ENCODE data around the gene PTPRO.

PTPRO gene

GRCh38 chr12:15561396-15561795, 239.1 kb downstream of the PTPRO start:
- WGBS, 2 experiments, result 90 to 100% methylated on average over 1 of the region's 1 CpG
- H3K36me3 ChIP-seq (ENCODE audit: control insufficient read depth, insufficient read depth, low read length), result no peaks in the 10 kb centered on the region
- H3K27ac ChIP-seq (ENCODE audit: insufficient read depth, low read depth, low read length, poor library complexity, severe bottlenecking), result no peak overlapping the region
- no peaks in the 10 kb centered on the region for H3K4me1 ChIP-seq (ENCODE audit: control insufficient read depth, insufficient read depth, low read length)
- H3K9me3 ChIP-seq (ENCODE audit: control insufficient read depth, low read length), result no peaks in the 10 kb centered on the region
- H3K4me3 ChIP-seq (ENCODE audit: insufficient read depth, low read depth, low read length), result no peak overlapping the region
- H3K27me3 ChIP-seq (ENCODE audit: control insufficient read depth, insufficient read depth, low read length, poor library complexity, severe bottlenecking), result no peaks in the 10 kb centered on the region

GRCh38 chr12:15562263-15562662, 240.0 kb downstream of the PTPRO start:
- Histone ChIP-seq H3K27me3 (ENCODE audit: control insufficient read depth, insufficient read depth, low read length, poor library complexity, severe bottlenecking) (no peaks in the 10 kb centered on the region), H3K9me3 (ENCODE audit: control insufficient read depth, low read length) (no peaks in the 10 kb centered on the region), H3K4me1 (ENCODE audit: control insufficient read depth, insufficient read depth, low read length) (no peaks in the 10 kb centered on the region), H3K4me3 (ENCODE audit: insufficient read depth, low read depth, low read length) (no peak overlapping the region), H3K36me3 (ENCODE audit: control insufficient read depth, insufficient read depth, low read length) (no peaks in the 10 kb centered on the region), H3K27ac (ENCODE audit: insufficient read depth, low read depth, low read length, poor library complexity, severe bottlenecking) (no peak overlapping the region)
- WGBS, 2 experiments, result 95 to 97% methylated on average over 3 of the region's 3 CpGs

- no peaks in the 10 kb centered on the region for H3K27me3 ChIP-seq (ENCODE audit: control insufficient read depth, insufficient read depth, low read length, poor library complexity, severe bottlenecking)
- no peak overlapping the region for H3K27ac ChIP-seq (ENCODE audit: insufficient read depth, low read depth, low read length, poor library complexity, severe bottlenecking)
- WGBS, 2 experiments, result 91 to 94% methylated on average over 5 of the region's 5 CpGs
- H3K36me3 ChIP-seq (ENCODE audit: control insufficient read depth, insufficient read depth, low read length), result no peaks in the 10 kb centered on the region
- H3K9me3 ChIP-seq (ENCODE audit: control insufficient read depth, low read length), result no peaks in the 10 kb centered on the region
- H3K4me1 ChIP-seq (ENCODE audit: control insufficient read depth, insufficient read depth, low read length), result no peaks in the 10 kb centered on the region
- H3K4me3 ChIP-seq (ENCODE audit: insufficient read depth, low read depth, low read length), result no peak overlapping the region
Observed at GRCh38 chr12:15563663-15564062, 241.4 kb downstream of the PTPRO start.

DNA sequence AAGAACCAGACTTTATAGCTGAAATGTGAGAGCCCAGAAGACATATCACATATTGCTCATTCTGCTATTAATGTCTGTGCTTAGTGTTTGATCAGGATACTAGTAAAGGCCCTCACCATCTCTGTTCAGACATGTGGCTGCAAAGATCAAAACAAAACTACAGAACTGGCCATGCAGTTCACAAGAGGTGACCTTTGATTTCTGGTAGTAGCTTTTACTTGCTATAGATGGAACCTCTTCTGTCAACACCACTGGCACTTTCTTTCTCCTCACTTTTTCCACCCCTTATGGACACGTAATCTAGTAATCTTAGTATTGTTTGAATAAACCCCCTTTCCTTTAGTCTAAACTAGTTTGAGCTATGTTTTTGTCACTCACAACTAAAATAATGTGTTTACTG, 252.0 kb downstream of the PTPRO start:
- H3K36me3 ChIP-seq (ENCODE audit: control insufficient read depth, insufficient read depth, low read length), result no peaks in the 10 kb centered on the region
- H3K4me1 ChIP-seq (ENCODE audit: control insufficient read depth, insufficient read depth, low read length), result no peaks in the 10 kb centered on the region

DNA sequence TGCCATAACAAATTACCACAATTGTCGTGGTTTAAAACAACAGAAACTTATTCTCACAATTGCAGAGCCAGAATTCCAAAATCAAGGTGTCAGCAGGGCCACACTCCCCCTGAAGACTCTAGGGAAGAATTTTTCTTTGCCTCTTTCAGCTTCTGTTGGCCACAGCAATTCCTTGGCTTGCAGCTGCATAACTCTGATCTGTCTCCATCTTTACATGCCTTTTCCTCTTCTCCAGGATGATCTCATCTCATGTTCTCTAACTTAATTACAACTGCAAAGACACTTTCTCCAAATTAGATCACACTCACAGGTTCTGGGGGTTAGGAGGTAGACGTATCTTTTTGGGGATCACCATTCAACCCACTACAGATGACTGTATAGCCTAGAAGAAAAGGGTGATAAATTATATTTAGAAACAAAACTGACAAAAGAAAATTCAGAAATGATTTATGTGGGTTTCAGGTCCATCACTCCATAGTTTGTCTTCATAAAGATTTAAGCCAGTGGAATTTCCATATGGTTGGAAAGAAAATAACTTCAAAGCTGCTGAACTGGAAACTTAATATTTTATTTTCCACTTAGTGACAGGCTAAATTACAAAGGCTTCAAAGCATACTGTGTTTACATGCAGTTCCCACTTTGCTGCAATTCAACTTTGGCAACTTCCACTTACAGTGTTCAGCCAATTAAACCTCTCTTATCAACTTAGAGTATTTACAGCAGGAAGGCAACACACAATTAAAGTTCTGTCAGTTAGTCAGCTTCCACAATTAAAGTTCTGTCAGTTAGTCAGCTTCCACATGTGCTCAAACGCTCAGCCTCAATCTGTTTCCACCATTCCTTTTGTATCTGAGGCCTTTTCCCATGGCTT, 253.6 kb downstream of the PTPRO start:
- Histone ChIP-seq H3K9me3 (ENCODE audit: control insufficient read depth, low read length) (no peaks in the 10 kb centered on the region), H3K4me1 (ENCODE audit: control insufficient read depth, insufficient read depth, low read length) (no peaks in the 10 kb centered on the region), H3K27me3 (ENCODE audit: control insufficient read depth, insufficient read depth, low read length, poor library complexity, severe bottlenecking) (no peaks in the 10 kb centered on the region), H3K4me3 (ENCODE audit: insufficient read depth, low read depth, low read length) (no peak overlapping the region), H3K27ac (ENCODE audit: insufficient read depth, low read depth, low read length, poor library complexity, severe bottlenecking) (no peak overlapping the region), H3K36me3 (ENCODE audit: control insufficient read depth, insufficient read depth, low read length) (no peaks in the 10 kb centered on the region)
- WGBS, 2 experiments, result 84 to 86% methylated on average over 2 to 3 of the region's 3 CpGs

More for the DNA sequence above, 252.0 kb downstream of the PTPRO start:
- H3K9me3 ChIP-seq (ENCODE audit: control insufficient read depth, low read length), result no peaks in the 10 kb centered on the region
- H3K4me3 ChIP-seq (ENCODE audit: insufficient read depth, low read depth, low read length), result no peak overlapping the region
- WGBS, 2 experiments, result 100% methylated on average over 1 of the region's 1 CpG; no CpG with 5 or more reads in 1 of the 2 experiments
- no peak overlapping the region for H3K27ac ChIP-seq (ENCODE audit: insufficient read depth, low read depth, low read length, poor library complexity, severe bottlenecking)
- no peaks in the 10 kb centered on the region for H3K27me3 ChIP-seq (ENCODE audit: control insufficient read depth, insufficient read depth, low read length, poor library complexity, severe bottlenecking)

DNA sequence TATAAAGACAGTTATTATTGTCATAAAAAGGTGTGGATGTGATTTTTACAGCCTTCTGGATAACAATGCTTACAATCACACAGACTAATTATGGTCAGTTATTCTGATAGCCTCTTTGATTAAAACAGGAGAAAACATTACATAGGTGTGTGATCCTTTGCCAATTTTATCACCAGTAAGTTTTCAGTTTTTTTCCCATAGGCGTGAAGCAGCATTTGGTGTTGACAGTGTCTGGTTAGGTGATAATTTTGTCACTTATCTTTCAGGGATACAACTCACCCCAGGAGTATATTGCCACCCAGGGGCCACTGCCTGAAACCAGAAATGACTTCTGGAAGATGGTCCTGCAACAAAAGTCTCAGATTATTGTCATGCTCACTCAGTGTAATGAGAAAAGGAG, 258.1 kb downstream of the PTPRO start:
- H3K4me3 ChIP-seq (ENCODE audit: insufficient read depth, low read depth, low read length), result no peak overlapping the region
- 92 to 100% methylated on average over 1 of the region's 1 CpG for WGBS, 2 experiments
- H3K27ac ChIP-seq (ENCODE audit: insufficient read depth, low read depth, low read length, poor library complexity, severe bottlenecking), result no peak overlapping the region
- no peaks in the 10 kb centered on the region for H3K36me3 ChIP-seq (ENCODE audit: control insufficient read depth, insufficient read depth, low read length)
- no peaks in the 10 kb centered on the region for H3K9me3 ChIP-seq (ENCODE audit: control insufficient read depth, low read length)
- H3K4me1 ChIP-seq (ENCODE audit: control insufficient read depth, insufficient read depth, low read length), result no peaks in the 10 kb centered on the region
- no peaks in the 10 kb centered on the region for H3K27me3 ChIP-seq (ENCODE audit: control insufficient read depth, insufficient read depth, low read length, poor library complexity, severe bottlenecking)

- H3K4me3 ChIP-seq (ENCODE audit: insufficient read depth, low read depth, low read length), result no peak overlapping the region
- no peak overlapping the region for H3K27ac ChIP-seq (ENCODE audit: insufficient read depth, low read depth, low read length, poor library complexity, severe bottlenecking)
- H3K27me3 ChIP-seq (ENCODE audit: control insufficient read depth, insufficient read depth, low read length, poor library complexity, severe bottlenecking), result no peaks in the 10 kb centered on the region
- H3K36me3 ChIP-seq (ENCODE audit: control insufficient read depth, insufficient read depth, low read length), result no peaks in the 10 kb centered on the region
- no peaks in the 10 kb centered on the region for H3K4me1 ChIP-seq (ENCODE audit: control insufficient read depth, insufficient read depth, low read length)
- no peaks in the 10 kb centered on the region for H3K9me3 ChIP-seq (ENCODE audit: control insufficient read depth, low read length)
- WGBS, 2 experiments, result 84 to 86% methylated on average over 6 of the region's 6 CpGs
Observed at GRCh38 chr12:15581006-15581405, 258.7 kb downstream of the PTPRO start.

- Histone ChIP-seq H3K36me3 (ENCODE audit: control insufficient read depth, insufficient read depth, low read length) (no peaks in the 10 kb centered on the region), H3K27ac (ENCODE audit: insufficient read depth, low read depth, low read length, poor library complexity, severe bottlenecking) (no peak overlapping the region)
- WGBS, 2 experiments, result 71 to 73% methylated on average over 7 of the region's 7 CpGs
Observed at GRCh38 chr12:15583804-15584203, 261.5 kb downstream of the PTPRO start.

DNA sequence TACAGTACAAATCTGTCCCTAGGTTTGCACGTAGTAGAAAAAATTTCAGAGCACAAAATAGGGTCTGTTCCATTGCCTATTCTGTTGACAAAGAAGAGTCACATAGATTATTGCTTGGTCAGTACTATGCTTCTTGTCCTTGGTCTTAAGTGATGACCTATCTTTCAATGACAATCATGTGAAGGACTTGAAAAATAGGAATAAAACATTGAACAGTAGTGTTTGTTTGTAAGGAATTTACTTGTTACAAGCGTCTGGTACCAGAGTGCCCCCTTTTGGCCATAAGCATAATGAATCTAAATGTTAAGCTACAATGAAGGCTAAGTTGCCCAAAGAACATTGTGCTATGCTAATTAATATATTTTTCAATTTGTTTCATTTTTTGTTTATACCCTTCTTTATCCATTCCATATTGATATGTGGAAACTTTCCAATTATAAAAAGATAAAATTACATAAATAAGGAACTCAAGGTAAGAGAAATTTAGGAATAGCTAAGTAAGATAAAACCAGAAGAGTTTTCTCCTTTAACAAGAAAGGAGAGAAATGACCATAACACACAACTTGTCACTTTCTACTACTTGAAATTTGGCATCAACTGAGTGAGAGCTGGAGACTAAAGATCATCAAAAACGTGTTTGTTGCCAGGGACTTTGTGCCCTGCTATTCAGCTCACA, 262.2 kb downstream of the PTPRO start:
- WGBS, 2 experiments, result 50% methylated on average over 3 of the region's 3 CpGs
- Histone ChIP-seq H3K27ac (ENCODE audit: insufficient read depth, low read depth, low read length, poor library complexity, severe bottlenecking) (no peak overlapping the region), H3K36me3 (ENCODE audit: control insufficient read depth, insufficient read depth, low read length) (no peaks in the 10 kb centered on the region), H3K4me1 (ENCODE audit: control insufficient read depth, insufficient read depth, low read length) (no peaks in the 10 kb centered on the region), H3K9me3 (ENCODE audit: control insufficient read depth, low read length) (no peaks in the 10 kb centered on the region), H3K27me3 (ENCODE audit: control insufficient read depth, insufficient read depth, low read length, poor library complexity, severe bottlenecking) (no peaks in the 10 kb centered on the region), H3K4me3 (ENCODE audit: insufficient read depth, low read depth, low read length) (no peak overlapping the region)

More at GRCh38 chr12:15583804-15584203, 261.5 kb downstream of the PTPRO start:
- no peaks in the 10 kb centered on the region for H3K9me3 ChIP-seq (ENCODE audit: control insufficient read depth, low read length)
- H3K4me1 ChIP-seq (ENCODE audit: control insufficient read depth, insufficient read depth, low read length), result no peaks in the 10 kb centered on the region
- H3K4me3 ChIP-seq (ENCODE audit: insufficient read depth, low read depth, low read length), result no peak overlapping the region
- no peaks in the 10 kb centered on the region for H3K27me3 ChIP-seq (ENCODE audit: control insufficient read depth, insufficient read depth, low read length, poor library complexity, severe bottlenecking)

DNA sequence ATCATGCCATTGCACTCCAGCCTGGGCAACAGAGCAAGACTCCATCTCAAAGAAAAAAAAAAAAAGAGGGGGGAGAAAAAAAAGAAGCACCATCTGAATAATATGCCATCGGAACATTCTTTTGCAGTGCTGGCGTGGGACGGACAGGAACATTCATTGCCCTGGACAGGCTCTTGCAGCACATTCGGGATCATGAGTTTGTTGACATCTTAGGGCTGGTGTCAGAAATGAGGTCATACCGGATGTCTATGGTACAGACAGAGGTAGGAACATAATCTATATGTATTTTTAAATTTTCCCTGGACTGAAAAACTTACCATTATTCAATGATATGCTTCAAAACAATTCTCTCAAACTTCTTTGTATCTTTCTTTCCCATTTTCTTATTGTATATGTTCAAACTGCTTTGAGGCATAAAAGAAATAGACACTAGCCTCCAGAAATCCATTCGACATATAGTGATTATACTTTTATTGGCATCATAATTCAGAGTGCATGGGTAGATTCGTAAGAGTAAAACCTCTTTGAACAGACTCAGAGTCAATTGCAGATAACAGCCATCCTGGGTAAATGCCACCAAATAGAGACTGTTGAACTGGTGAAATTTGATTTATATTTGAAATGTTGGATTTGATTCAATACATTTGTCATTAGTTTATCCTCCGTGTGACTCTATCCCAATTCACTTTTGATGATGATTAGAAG, 267.2 kb downstream of the PTPRO start:
- WGBS, 2 experiments, result 92 to 96% methylated on average over 7 of the region's 8 CpGs
- no peak overlapping the region for H3K4me3 ChIP-seq (ENCODE audit: insufficient read depth, low read depth, low read length)
- H3K27me3 ChIP-seq (ENCODE audit: control insufficient read depth, insufficient read depth, low read length, poor library complexity, severe bottlenecking), result no peaks in the 10 kb centered on the region

More for the DNA sequence above, 267.2 kb downstream of the PTPRO start:
- H3K27ac ChIP-seq (ENCODE audit: insufficient read depth, low read depth, low read length, poor library complexity, severe bottlenecking), result no peak overlapping the region
- H3K36me3 ChIP-seq (ENCODE audit: control insufficient read depth, insufficient read depth, low read length), result no peaks in the 10 kb centered on the region
- no peaks in the 10 kb centered on the region for H3K9me3 ChIP-seq (ENCODE audit: control insufficient read depth, low read length)
- H3K4me1 ChIP-seq (ENCODE audit: control insufficient read depth, insufficient read depth, low read length), result no peaks in the 10 kb centered on the region
